IMR-90 (cell line): Measurements from ENCODE around the gene XYLT2. TPM values are rescaled to one million over a fixed set of nuclear protein-coding genes. Genes with fewer than 3 reads are reported as not detected.

Experiments used
- ATAC-seq: fragments of 200-7000 bp; cut with Tn5 transposase; 2 replicates; pipeline ENCODE4 v1.9.1; 2020; ENCODE audit warnings: low read depth, mild to moderate bottlenecking, moderate library complexity
- BruUV-seq: library from RNA; stranded (reverse); fragments of 400-500 nt; replicated peaks from 2 replicates; lab custom pipeline; 2021; lab: Mats Ljungman, UMichigan
- CTCF ChIA-PET: fragments of 300-600 bp; formaldehyde crosslinking; extraction: SDS; loops from one replicate; lab custom pipeline; 2021; ENCODE audit warnings: antibody characterized with exemption; lab: Yijun Ruan, JAX
- POLR2A ChIA-PET: fragments of 300-600 bp; sonication (Branson Sonifier 250); formaldehyde crosslinking; loops from one replicate; lab custom pipeline; 2022; ENCODE audit warnings: antibody characterized with exemption; ENCODE audit not compliant: unreplicated experiment; lab: Charles Lee
- DNase-seq: peaks from one replicate; pipeline ENCODE4 v3.0.0; 2013
- H2AFZ ChIP-seq: replicated peaks from 2 replicates; pipeline ENCODE3; 2013; ENCODE audit warnings: low read length, mild to moderate bottlenecking; ENCODE audit not compliant: poor library complexity
- H2AK5ac ChIP-seq: 2 replicates; pipeline ENCODE4 v1.6.1; 2013; ENCODE audit warnings: low read depth, low read length, inconsistent platforms
- H2AK9ac ChIP-seq: replicated peaks from 2 replicates; pipeline ENCODE3; 2013; ENCODE audit warnings: mild to moderate bottlenecking, low read depth, low read length, moderate library complexity; ENCODE audit not compliant: poor library complexity
- H2BK120ac ChIP-seq: 2 replicates; pipeline ENCODE4 v1.6.1; 2013; ENCODE audit warnings: low read depth, low read length, inconsistent platforms
- H2BK15ac ChIP-seq: 3 replicates; pipeline ENCODE4 v1.6.1; 2013; ENCODE audit warnings: low read depth, low read length, inconsistent platforms
- H2BK20ac ChIP-seq: 2 replicates; pipeline ENCODE4 v1.6.1; 2013; ENCODE audit warnings: low read depth, mild to moderate bottlenecking, inconsistent platforms, low read length, moderate library complexity
- H2BK5ac ChIP-seq: 2 replicates; pipeline ENCODE4 v1.6.1; 2013; ENCODE audit warnings: mild to moderate bottlenecking, low read depth, low read length, inconsistent platforms; ENCODE audit not compliant: poor library complexity, severe bottlenecking
- H3K14ac ChIP-seq: replicated peaks from 2 replicates; pipeline ENCODE4 v1.6.1; 2013; ENCODE audit warnings: low read depth, low read length, inconsistent platforms
- H3K18ac ChIP-seq: 2 replicates; pipeline ENCODE4 v1.6.1; 2013; ENCODE audit warnings: low read depth, low read length, control low read depth
- H3K23ac ChIP-seq: 2 replicates; pipeline ENCODE4 v1.6.1; 2013; ENCODE audit warnings: low read depth, low read length, inconsistent platforms
- H3K27ac ChIP-seq: 2 replicates; pipeline ENCODE4 v1.5.1; 2013; ENCODE audit warnings: mild to moderate bottlenecking, control low read depth, low read length; ENCODE audit not compliant: insufficient read depth
- H3K27me3 ChIP-seq: 2 replicates; pipeline ENCODE4 v1.6.1; 2013; ENCODE audit warnings: low read length; ENCODE audit not compliant: control insufficient read depth, insufficient read depth
- H3K36me3 ChIP-seq: 2 replicates; pipeline ENCODE4 v1.6.1; 2013; ENCODE audit warnings: low read length, mixed read lengths; ENCODE audit not compliant: control insufficient read depth, insufficient read depth
- H3K4ac ChIP-seq: 2 replicates; pipeline ENCODE4 v1.6.1; 2013; ENCODE audit warnings: low read depth, low read length, inconsistent platforms
- H3K4me1 ChIP-seq: 2 replicates; pipeline ENCODE4 v1.6.1; 2013; ENCODE audit warnings: low read length, mixed read lengths; ENCODE audit not compliant: control insufficient read depth, insufficient read depth
- H3K4me2 ChIP-seq: 2 replicates; pipeline ENCODE4 v1.6.1; 2013; ENCODE audit warnings: low read depth, mild to moderate bottlenecking, control low read depth, low read length, moderate library complexity
- H3K4me3 ChIP-seq: 2 replicates; pipeline ENCODE4 v1.5.1; 2013; ENCODE audit warnings: low read depth, mild to moderate bottlenecking, control low read depth, low read length, moderate library complexity; ENCODE audit not compliant: insufficient read depth
- H3K56ac ChIP-seq: 2 replicates; pipeline ENCODE4 v1.6.1; 2013; ENCODE audit warnings: low read length, inconsistent platforms; ENCODE audit not compliant: insufficient read depth; ENCODE audit errors: extremely low read depth
- H3K79me1 ChIP-seq, 2 experiments: 2 replicates each; pipeline ENCODE4 v1.6.1; 2013; ENCODE audit warnings: low read length in 2 of 2, inconsistent platforms in 1 of 2, low read depth in 1 of 2
- H3K9ac ChIP-seq: 2 replicates; pipeline ENCODE4 v1.6.1; 2013; ENCODE audit warnings: low read depth, low read length, control low read depth
- H3K9me1 ChIP-seq: 2 replicates; pipeline ENCODE4 v1.6.1; 2013; ENCODE audit warnings: low read length, inconsistent platforms; ENCODE audit not compliant: insufficient read depth
- H3K9me3 ChIP-seq: 2 replicates; pipeline ENCODE4 v1.6.1; 2013; ENCODE audit warnings: low read length; ENCODE audit not compliant: control insufficient read depth, insufficient read depth
- H4K20me1 ChIP-seq: 2 replicates; pipeline ENCODE4 v1.6.1; 2013; ENCODE audit warnings: low read length, inconsistent platforms; ENCODE audit not compliant: insufficient read depth
- H4K5ac ChIP-seq: 2 replicates; pipeline ENCODE4 v1.6.1; 2013; ENCODE audit warnings: mild to moderate bottlenecking, low read depth, low read length, control low read depth
- H4K8ac ChIP-seq, 2 experiments: 2 replicates each; pipeline ENCODE4 v1.6.1; 2013; ENCODE audit warnings: low read depth in 2 of 2, low read length in 2 of 2, control low read depth in 1 of 2, inconsistent platforms in 1 of 2
- H4K91ac ChIP-seq: 2 replicates; pipeline ENCODE4 v1.6.1; 2013; ENCODE audit warnings: low read depth, low read length, inconsistent platforms; ENCODE audit not compliant: insufficient read depth
- CHD1 ChIP-seq: IDR thresholded peaks from 2 replicates; pipeline ENCODE4 v1.6.1; 2012; ENCODE audit warnings: low read depth, low read length, improper control_type of control experiment
- CTCF ChIP-seq: conservative IDR thresholded peaks from 2 replicates; pipeline ENCODE4 v1.5.1; 2012; ENCODE audit warnings: mild to moderate bottlenecking, low read depth, low read length, improper control_type of control experiment
- ELK1 ChIP-seq: fragments of 150-350 bp; IDR thresholded peaks from 2 replicates; pipeline ENCODE4 v1.6.1; 2016; ENCODE audit warnings: low read depth, mild to moderate bottlenecking, low read length, moderate library complexity, borderline replicate concordance
- FOS ChIP-seq: fragments of 150-350 bp; IDR thresholded peaks from 2 replicates; pipeline ENCODE4 v1.6.1; 2016; ENCODE audit warnings: low read depth, low read length
- MAFK ChIP-seq: IDR thresholded peaks from 2 replicates; pipeline ENCODE4 v1.6.1; 2012; ENCODE audit warnings: low read depth, low read length, improper control_type of control experiment
- MAZ ChIP-seq: IDR thresholded peaks from 2 replicates; pipeline ENCODE4 v1.6.1; 2012; ENCODE audit warnings: low read depth, mild to moderate bottlenecking, low read length, improper control_type of control experiment, moderate library complexity, borderline replicate concordance
- NFE2L2 ChIP-seq: fragments of 150-350 bp; IDR thresholded peaks from 2 replicates; pipeline ENCODE4 v1.6.1; 2016; ENCODE audit warnings: low read depth, mild to moderate bottlenecking, low read length
- POLR2A ChIP-seq: IDR thresholded peaks from 2 replicates; pipeline ENCODE4 v1.6.1; 2012; ENCODE audit warnings: mild to moderate bottlenecking, low read depth, low read length
- RAD21 ChIP-seq: IDR thresholded peaks from 2 replicates; pipeline ENCODE4 v1.6.1; 2012; ENCODE audit warnings: low read length, improper control_type of control experiment
- RFX5 ChIP-seq: IDR thresholded peaks from 2 replicates; pipeline ENCODE4 v1.8.0; 2012; ENCODE audit warnings: low read depth, mild to moderate bottlenecking, low read length, moderate library complexity
- SMC3 ChIP-seq: fragments of 150-350 bp; IDR thresholded peaks from 2 replicates; pipeline ENCODE4 v1.6.1; 2016; ENCODE audit warnings: low read depth, mild to moderate bottlenecking, antibody characterized with exemption, low read length, moderate library complexity
- WGBS, 2 experiments: methylation state at CpG; one replicate each; pipeline versions ENCODE4 v1.1.5 to v1.1.7; 2013; ENCODE audit warnings: missing lambda C conversion rate in 2 of 2; ENCODE audit not compliant: insufficient read length in 1 of 2; ENCODE audit errors: extremely low coverage in 2 of 2; 5-methylcytosine and 5-hydroxymethylcytosine counted together
- dilution Hi-C: fragments of 300-500 bp; cut with HindIII; formaldehyde crosslinking; loops from one replicate; pipeline ENCODE4 v1.14.3; 2018; ENCODE audit warnings: low sequenced_read_pairs; ENCODE audit not compliant: unreplicated experiment
- in situ Hi-C: fragments of 300-500 bp; cut with MboI; formaldehyde crosslinking; loops from 3 replicates; pipeline ENCODE4 v1.14.3; 2019; ENCODE audit warnings: low sequenced_read_pairs, inconsistent platforms, mixed read lengths
- intact Hi-C: fragments of 100-400 bp; cut with micrococcal nuclease; formaldehyde crosslinking; loops from 2 replicates; pipeline ENCODE4 v1.10.0; 2022
- polyA plus RNA-seq, 3 experiments: library from polyadenylated mRNA; depleted of rRNA; stranded (reverse); fragments of >200 nt; gene quantifications; 2 replicates each; pipeline ENCODE4 v1.2.3, GENCODE V29; 2012; ENCODE audit warnings: low replicate concordance in 1 of 3
- total RNA-seq: library from RNA; depleted of rRNA; stranded (reverse); fragments of >200 nt; gene quantifications from 2 replicates; pipeline ENCODE4 v1.2.3, GENCODE V29; 2012

XYLT2 gene
- total and polyA plus RNA-seq, 2 of the 4 experiments (the other 2 are of a cell fraction) = 27.7 to 31.9 TPM

DNA sequence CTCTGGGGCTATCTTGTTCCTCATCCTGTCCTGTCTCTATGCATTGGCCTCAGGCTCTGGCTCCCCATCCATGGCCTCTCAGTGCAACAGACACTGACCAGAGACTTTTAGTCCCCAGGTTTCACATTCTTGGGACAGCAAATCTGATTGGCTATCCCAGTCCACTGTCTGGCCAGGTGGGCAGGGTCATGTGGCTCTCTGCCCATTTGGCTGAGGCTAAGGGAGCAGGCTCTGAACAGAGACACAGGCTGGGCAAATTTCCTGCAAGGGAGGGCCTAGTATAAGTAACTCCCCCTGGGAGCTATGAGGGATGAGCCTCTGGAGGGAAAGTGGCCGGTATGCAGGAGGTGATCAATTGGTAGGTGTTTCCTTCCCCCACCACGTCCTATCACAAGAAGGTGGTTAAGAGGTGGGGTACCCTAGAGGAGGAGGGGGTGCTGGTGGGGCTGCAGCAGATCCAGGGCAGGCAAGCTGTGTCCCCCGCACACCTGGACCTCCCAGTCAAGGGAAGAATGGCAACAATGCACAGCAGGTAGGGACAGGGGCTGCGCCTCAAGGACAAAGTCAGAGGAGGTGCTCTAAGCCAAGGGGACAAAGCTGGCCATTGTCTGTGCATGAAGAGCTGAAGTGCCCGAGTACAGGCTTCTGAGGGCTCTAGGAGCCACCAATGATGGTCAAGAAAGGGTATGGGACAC lies 13.2 kb downstream of the XYLT2 start:
- BruUV-seq = no TSS peak
- DNase-seq (no peak), ATAC-seq (no peak)
- H4K91ac ChIP-seq = no peak overlapping the region
- H2BK120ac ChIP-seq = no peak overlapping the region
- H3K4me2 ChIP-seq = no peak overlapping the region
- ChIA-PET CTCF (no interaction called here), POLR2A (no interaction called here)
- peaks cover 57% of the 10 kb centered on the region for H3K36me3 ChIP-seq
- H3K23ac ChIP-seq = no peak overlapping the region
- H4K20me1 ChIP-seq = peaks cover 11% of the 10 kb centered on the region; the same call in 1 of the 2 replicates
- no peak overlapping the region for H3K27ac ChIP-seq
- no peak overlapping the region for H3K9ac ChIP-seq
- H4K5ac ChIP-seq = no peak overlapping the region
- no peak overlapping the region for H3K18ac ChIP-seq
- WGBS, 2 experiments = 100% methylated on average over 1 of the region's 5 CpGs; no CpG with 5 or more reads in 1 of the 2 experiments
- dilution Hi-C loops (no loop called here), intact Hi-C loops (no loop called here), in situ Hi-C loops (no loop called here)
- no peaks in the 10 kb centered on the region for H3K9me3 ChIP-seq
- peaks cover 3 to 6% of the 10 kb centered on the region in 2 experiments; a peak in 1 of 4 replicates for H3K79me1 ChIP-seq
- no peak overlapping the region for H2BK20ac ChIP-seq
- peaks cover 6% of the 10 kb centered on the region; the same call in 1 of the 2 replicates for H3K9me1 ChIP-seq
- H3K4me3 ChIP-seq = no peak overlapping the region
- H2BK15ac ChIP-seq = no peak overlapping the region
- no peak overlapping the region for H4K8ac ChIP-seq
- H3K4me1 ChIP-seq = peaks cover 4% of the 10 kb centered on the region
- no peak overlapping the region for H3K4ac ChIP-seq
- H3K27me3 ChIP-seq = no peaks in the 10 kb centered on the region
- no peak overlapping the region for H2AK9ac ChIP-seq
- H2AFZ ChIP-seq = no peak overlapping the region
- H3K56ac ChIP-seq = no peak overlapping the region
- H2BK5ac ChIP-seq = no peak overlapping the region
- TF ChIP-seq MAZ (no peak), POLR2A (no peak), RAD21 (no peak), RFX5 (no peak), ELK1 (no peak), CHD1 (no peak), FOS (no peak), MAFK (no peak), SMC3 (no peak), NFE2L2 (no peak), CTCF (no peak)
- no peak overlapping the region for H2AK5ac ChIP-seq
- no peak overlapping the region for H3K14ac ChIP-seq
